ENCODE data around the gene FGD5. TPM values are rescaled to one million over a fixed set of nuclear protein-coding genes. Genes with fewer than 3 reads are reported as not detected.

FGD5 gene
- total and polyA plus RNA-seq, 12 donors, result 8.9 to 23.4 (median 15.9) TPM

GRCh38 chr3:14913071-14913925, 94.5 kb downstream of the FGD5 start:
- H3K27me3 ChIP-seq, result peaks cover 0 to 3% (median 0%) of the 10 kb centered on the region in 7 donors
- intact Hi-C loops (cut with DNase I), result loop anchor here in 2 of 10 donors (5.0 kb wide), 2 partner anchors 116 to 471 kb away; no protein-coding TSS in a partner anchor
- ATAC-seq (no peak), DNase-seq (no peak)
- TF ChIP-seq CTCF (IDR thresholded peaks at IDR 0.05), result no peak
- peaks cover 0 to 13% (median 3%) of the 10 kb centered on the region in 9 donors for H3K4me1 ChIP-seq
- H3K36me3 ChIP-seq, result peaks cover 0 to 93% (median 0%) of the 10 kb centered on the region in 9 donors
- H3K4me3 ChIP-seq, result no peak overlapping the region
- 67 to 80% methylated on average over 10 of the region's 10 CpGs for WGBS, 2 donors
- no peak overlapping the region for H3K27ac ChIP-seq
- no peaks in the 10 kb centered on the region for H3K9me3 ChIP-seq

GRCh38 chr3:14913926-14914778, 95.4 kb downstream of the FGD5 start:
- Histone ChIP-seq H3K36me3 (peaks cover 0 to 99% (median 0%) of the 10 kb centered on the region in 9 donors), H3K9me3 (no peaks in the 10 kb centered on the region), H3K4me1 (peaks cover 0 to 9% (median 0%) of the 10 kb centered on the region in 9 donors), H3K27me3 (peaks cover 0 to 4% (median 0%) of the 10 kb centered on the region in 7 donors), H3K27ac (no peak overlapping the region), H3K4me3 (no peak overlapping the region)
- ATAC-seq (peak in 1 of 8 donors; percentile 7), DNase-seq (no peak)
- WGBS, 2 donors, result 84 to 88% methylated on average over 14 of the region's 14 CpGs
- peak in 4 of 9 donors; percentile 10 to 23 (median 16) for TF ChIP-seq CTCF (IDR thresholded peaks at IDR 0.05)
- intact Hi-C loops (cut with DNase I), result loop anchor here in 2 of 10 donors (5.0 kb wide), 2 partner anchors 117 to 472 kb away; no protein-coding TSS in a partner anchor

GRCh38 chr3:14914779-14915117, 96.0 kb downstream of the FGD5 start:
- intact Hi-C loops (cut with DNase I), result loop anchor here in 4 of 10 donors (5.0 kb wide), 4 partner anchors 117 to 472 kb away; partner anchors contain the start of gene C3orf20 (in 1 of the 4)
- peak in 6 of 8 donors; percentile 17 to 56 (median 42) for ATAC-seq
- 54 to 55% methylated on average over 6 of the region's 6 CpGs for WGBS, 2 donors
- no peaks in the 10 kb centered on the region for H3K9me3 ChIP-seq
- no peak for TF ChIP-seq CTCF (IDR thresholded peaks at IDR 0.05)
- no peak for DNase-seq
- peaks cover 0 to 4% (median 0%) of the 10 kb centered on the region in 7 donors for H3K27me3 ChIP-seq
- H3K36me3 ChIP-seq, result peaks cover 0 to 98% (median 0%) of the 10 kb centered on the region in 9 donors
- H3K4me1 ChIP-seq, result peaks cover 0 to 9% (median 0%) of the 10 kb centered on the region in 9 donors
- H3K27ac ChIP-seq, result no peak overlapping the region
- no peak overlapping the region for H3K4me3 ChIP-seq
